Fibroblast of the aortic adventitia (primary cell): ENCODE data around the gene LRRC9. TPM values are rescaled to one million over a fixed set of nuclear protein-coding genes. Genes with fewer than 3 reads are reported as not detected.

Experiments
- DNase-seq: peaks from one replicate; pipeline ENCODE4 v3.0.0-alpha.2; 2010; ENCODE audit warnings: low read depth
- H3K4me3 ChIP-seq: 2 replicates; pipeline ENCODE4 v1.5.1; 2011; ENCODE audit warnings: low read depth, mild to moderate bottlenecking, control low read depth, low read length, moderate library complexity
- CTCF ChIP-seq: IDR thresholded peaks from 2 replicates; pipeline ENCODE4 v1.5.1; 2011; ENCODE audit warnings: mild to moderate bottlenecking, low read length, control low read depth, inconsistent platforms; ENCODE audit not compliant: insufficient read depth
- total RNA-seq: library from RNA; depleted of rRNA; stranded (reverse); fragments of >200 nt; gene quantifications from 2 replicates; pipeline ENCODE4 v1.2.3, GENCODE V29; 2012; ENCODE audit warnings: low replicate concordance

LRRC9 gene
- total RNA-seq, result not detected in 2 replicates

DNA sequence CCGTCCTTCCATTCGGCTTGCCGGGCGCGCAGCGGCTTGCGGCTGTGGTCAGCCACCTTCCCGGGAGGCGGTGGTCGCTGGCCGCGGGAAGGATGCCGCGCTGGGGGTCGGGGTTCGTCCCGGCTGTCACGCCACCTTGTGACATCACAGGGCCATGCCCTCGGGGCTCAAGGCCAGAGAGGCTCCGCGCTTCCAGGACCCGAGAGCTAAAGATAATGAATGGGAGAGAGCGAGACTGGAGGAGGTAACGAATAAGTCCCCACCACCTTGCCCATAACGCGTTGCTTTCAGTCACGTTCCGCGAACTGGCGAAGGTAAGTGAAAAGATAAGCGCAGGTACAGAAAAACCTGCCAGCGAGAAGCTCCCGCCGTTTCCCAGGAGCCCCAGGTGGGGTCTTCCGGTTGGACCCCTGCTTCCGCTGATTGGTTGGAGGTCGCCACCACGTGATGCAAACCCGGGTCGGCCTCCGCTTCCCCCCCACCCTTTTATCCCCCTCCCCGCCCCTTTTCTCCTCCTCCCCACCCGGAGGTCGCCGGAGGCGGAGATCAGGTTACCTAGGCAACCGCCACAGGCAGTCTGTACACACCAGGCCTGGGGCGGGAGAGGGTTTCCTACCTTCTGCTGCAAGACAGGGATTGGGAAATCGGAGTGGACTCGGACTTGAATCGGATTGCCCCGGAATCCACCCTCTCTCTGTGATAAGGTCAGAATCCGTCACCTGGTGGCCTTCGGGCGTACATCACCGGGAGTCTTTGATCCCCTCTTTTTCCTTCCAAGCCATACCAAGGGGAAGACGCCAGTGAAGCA is at the start of gene LRRC9:
Gene LRRC9 (plus strand): TSS at position 575 of the 808 bp plus-strand sequence.
- peak within 1 kb of the TSS; percentile 55 for H3K4me3 ChIP-seq
- no peak for DNase-seq
- TF ChIP-seq CTCF, result no peak

DNA sequence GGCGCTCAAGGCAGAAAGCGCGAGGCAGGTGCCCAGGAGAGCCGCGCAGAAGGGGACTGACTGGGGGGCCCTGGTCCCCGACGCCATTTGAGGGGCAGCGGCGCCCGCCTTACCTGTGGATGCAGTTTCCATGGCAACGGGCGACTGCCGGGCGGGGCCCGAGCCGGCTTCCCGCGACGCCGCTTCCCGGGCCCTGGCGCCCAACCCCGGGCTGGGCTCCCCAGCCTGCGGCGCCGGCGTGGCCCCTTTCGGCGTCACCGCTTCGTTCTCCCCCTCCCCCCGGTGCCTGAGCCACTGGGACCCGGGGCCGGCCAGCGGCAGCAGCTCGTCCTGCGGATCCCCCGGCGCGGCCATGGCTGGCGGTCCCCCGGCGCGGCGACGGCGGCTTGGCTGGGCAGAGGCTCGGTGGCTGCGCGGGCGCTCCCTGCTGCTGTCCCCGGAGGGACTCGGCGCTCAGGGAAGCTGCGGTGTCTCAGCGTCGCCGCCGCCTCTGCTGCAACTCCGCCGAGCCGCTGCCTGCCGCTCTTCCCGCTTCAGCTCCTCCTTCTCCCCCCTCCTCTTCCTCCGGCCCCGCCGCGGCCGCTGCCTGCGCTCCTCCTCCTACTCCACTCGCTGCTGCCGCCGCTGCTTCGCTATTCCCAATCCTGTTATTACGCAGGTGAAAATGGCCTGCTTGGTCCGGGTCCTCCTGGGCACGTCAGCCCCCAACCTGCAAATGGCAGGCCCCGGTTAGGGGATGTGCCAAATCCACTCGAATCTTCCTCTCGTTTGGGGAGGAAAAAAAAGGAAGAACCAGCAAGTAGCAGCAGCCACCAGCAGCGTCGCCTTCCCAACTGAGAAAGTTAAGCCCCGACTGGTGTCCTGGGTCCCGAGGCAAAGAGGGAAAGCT is 49.4 kb upstream of the LRRC9 start, which contains the start of gene RTN1:
Gene RTN1 (minus strand): TSS at position 500 of the 889 bp plus-strand sequence. CDS start 146 bp downstream, at position 354.
- peak; percentile 22 for DNase-seq
- no peak for TF ChIP-seq CTCF
- peak within 1 kb of the TSS; percentile 64 for H3K4me3 ChIP-seq

- DNase-seq, result no peak
- no peak for TF ChIP-seq CTCF
- peak overlapping the region; percentile 64 for H3K4me3 ChIP-seq
Measured at GRCh38 chr14:59871166-59871495, 48.8 kb upstream of the LRRC9 start.

DNA sequence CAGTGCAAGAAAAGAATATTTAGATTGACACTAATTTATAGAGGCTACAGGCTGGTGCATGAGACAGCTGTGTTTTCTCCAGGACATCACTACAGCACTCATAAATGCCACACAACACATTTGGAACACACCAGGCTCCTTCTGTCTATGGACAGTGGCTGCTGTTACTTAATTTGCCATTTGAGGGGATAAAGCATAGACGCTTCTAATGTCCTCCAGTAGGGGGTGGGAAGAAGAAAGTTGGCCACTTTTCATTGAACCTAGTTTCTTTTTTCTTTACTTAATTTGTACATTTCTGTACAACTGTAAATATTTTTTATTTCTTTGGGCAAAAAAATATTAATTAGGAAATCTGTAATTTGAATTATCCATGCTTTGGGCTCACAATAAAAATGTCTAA is 37.0 kb upstream of the LRRC9 start:
- peak; percentile 41 for TF ChIP-seq CTCF
- H3K4me3 ChIP-seq, result no peak overlapping the region
- no peak for DNase-seq

DNA sequence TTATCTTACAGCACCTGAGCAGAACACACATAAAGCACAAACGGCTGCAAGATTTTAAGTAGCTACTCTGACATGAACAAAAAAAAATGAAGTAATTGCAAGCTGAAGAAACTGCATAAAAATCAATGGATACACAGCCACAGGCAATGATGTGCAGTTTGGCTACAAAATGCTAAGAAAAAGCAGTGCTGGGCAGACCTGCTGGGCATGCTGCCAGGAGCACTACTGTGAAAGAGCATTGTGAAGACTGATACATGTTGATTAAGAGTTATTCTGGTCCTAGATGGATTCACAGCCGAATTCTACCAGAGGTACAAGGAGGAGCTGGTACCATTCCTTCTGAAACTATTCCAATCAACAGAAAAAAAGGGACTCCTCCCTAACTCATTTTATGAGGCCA is 29.3 kb upstream of the LRRC9 start:
- no peak for TF ChIP-seq CTCF
- no peak overlapping the region for H3K4me3 ChIP-seq
- no peak for DNase-seq

DNA sequence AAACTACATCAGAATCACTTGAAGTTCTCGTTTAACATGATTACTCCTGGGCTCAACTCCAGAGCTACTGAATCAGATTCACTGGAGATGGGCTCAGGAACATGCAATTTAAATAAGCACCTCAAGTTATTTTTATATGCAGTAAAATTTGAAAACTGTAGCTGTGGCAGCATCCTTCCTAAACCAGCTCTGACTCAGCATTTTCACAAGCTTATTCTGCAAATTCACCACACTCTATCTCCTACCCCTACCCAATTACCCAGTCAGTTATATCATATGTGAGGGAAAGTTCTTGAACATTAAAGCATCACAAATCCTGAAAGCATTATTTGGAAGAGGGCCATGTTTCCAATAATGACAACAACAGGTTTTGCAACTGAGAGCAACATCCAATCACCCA is 24.2 kb upstream of the LRRC9 start:
- no peak overlapping the region for H3K4me3 ChIP-seq
- DNase-seq, result no peak
- TF ChIP-seq CTCF, result no peak
